ENCODE measurements around the gene TSPEAR.

TSPEAR gene

DNA sequence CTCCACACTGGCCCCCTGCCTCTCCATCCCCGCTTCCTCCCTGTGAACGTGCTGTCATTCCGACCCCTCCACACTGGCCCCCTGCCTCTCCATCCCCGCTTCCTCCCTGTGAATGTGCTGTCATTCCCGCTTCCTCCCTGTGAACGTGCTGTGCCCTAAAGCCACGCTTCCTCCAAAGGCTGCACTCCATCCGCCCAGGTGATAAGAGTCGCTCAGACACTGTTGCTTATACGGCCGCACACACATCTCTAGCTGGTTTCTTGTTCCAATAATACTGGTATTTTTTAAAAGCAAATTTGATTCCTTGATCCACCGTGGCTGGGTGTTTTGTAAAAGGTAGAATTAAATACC, 39.3 kb upstream of the TSPEAR start:
- no peaks in the 10 kb centered on the region for H3K9me2 ChIP-seq (ENCODE audit: low read depth, low read length)
- H3K4me3 ChIP-seq (ENCODE audit: low read depth, low read length, poor library complexity, severe bottlenecking): no peak overlapping the region
- H3K27me3 ChIP-seq (ENCODE audit: insufficient read depth, low read length): peaks cover 10% of the 10 kb centered on the region; the same call in 1 of the 2 replicates

DNA sequence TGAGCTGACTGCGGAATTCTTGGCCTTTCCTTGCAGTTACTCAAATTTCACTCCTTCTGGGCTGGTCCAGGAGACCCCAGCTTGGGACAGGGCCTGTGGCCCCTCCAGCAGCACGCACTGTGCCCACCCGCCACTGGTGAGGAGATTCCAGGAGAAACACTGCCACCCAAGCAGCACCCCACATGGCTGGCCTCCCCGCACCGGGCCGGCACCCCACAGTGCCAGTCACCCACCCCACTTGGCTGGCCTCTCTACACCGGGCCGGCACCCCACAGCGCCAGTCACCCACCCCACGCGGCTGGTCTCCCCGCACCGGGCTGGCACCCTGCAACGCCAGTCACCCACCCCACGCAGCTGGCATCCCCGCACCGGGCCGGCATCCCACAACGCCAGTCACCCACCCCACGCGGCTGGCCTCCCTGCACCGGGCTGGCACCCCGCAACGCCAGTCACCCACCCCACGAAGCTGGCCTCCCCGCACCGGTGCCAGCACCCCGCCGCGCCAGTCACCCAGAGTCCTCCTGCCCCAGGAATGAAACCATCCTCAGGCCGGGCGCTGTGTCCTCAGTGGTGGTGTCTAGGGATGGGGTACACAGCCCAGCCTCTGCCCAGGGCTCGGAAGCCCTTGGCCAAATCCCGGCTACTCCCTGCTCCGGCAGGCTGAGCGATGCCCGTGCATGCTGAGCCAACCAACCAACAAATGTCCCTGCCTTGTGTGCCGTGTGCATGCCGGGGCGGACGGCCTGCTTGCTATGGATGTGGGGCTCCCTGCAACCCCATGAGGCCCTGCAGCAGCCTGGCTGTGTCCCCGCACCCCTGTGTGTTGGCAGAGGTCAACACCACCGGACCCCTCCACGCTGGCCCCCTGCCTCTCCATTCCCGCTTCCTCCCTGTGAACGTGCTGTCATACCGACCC, 38.6 kb upstream of the TSPEAR start:
- Histone ChIP-seq H3K4me2 (ENCODE audit: low read length) (no peak overlapping the region), H3F3A (ENCODE audit: insufficient read depth, low read length) (no peaks in the 10 kb centered on the region), H3K27me3 (ENCODE audit: insufficient read depth, low read length) (peaks cover 10% of the 10 kb centered on the region; the same call in 1 of the 2 replicates), H2AFZ (ENCODE audit: low read length) (no peak overlapping the region), H3K27ac (ENCODE audit: low read depth, low read length, poor library complexity, severe bottlenecking) (no peak overlapping the region), H3K9me3 (ENCODE audit: low read length) (no peaks in the 10 kb centered on the region), H3K4me3 (ENCODE audit: low read depth, low read length, poor library complexity, severe bottlenecking) (no peak overlapping the region), H3K9me2 (ENCODE audit: low read depth, low read length) (no peaks in the 10 kb centered on the region), H4K20me1 (ENCODE audit: insufficient read depth, low read length) (no peaks in the 10 kb centered on the region), H3K79me2 (ENCODE audit: insufficient read depth, low read length) (no peaks in the 10 kb centered on the region), H3K36me3 (ENCODE audit: insufficient read depth, low read length) (no peaks in the 10 kb centered on the region), H3K4me1 (ENCODE audit: insufficient read depth, low read length, severe bottlenecking) (no peaks in the 10 kb centered on the region), H3K9ac (ENCODE audit: low read length) (no peak overlapping the region)
- TF ChIP-seq EZH2 (IDR thresholded peaks at IDR 0.05; ENCODE audit: borderline replicate concordance, low read length): no peak
- TF ChIP-seq CTCF (IDR thresholded peaks at IDR 0.05; ENCODE audit: low read length): no peak

More for the DNA sequence above, 39.3 kb upstream of the TSPEAR start:
- TF ChIP-seq EZH2 (IDR thresholded peaks at IDR 0.05; ENCODE audit: borderline replicate concordance, low read length): no peak
- no peak for TF ChIP-seq CTCF (IDR thresholded peaks at IDR 0.05; ENCODE audit: low read length)
- Histone ChIP-seq H3K4me2 (ENCODE audit: low read length) (no peak overlapping the region), H2AFZ (ENCODE audit: low read length) (no peak overlapping the region), H4K20me1 (ENCODE audit: insufficient read depth, low read length) (no peaks in the 10 kb centered on the region), H3F3A (ENCODE audit: insufficient read depth, low read length) (no peaks in the 10 kb centered on the region), H3K79me2 (ENCODE audit: insufficient read depth, low read length) (no peaks in the 10 kb centered on the region), H3K9me3 (ENCODE audit: low read length) (no peaks in the 10 kb centered on the region), H3K9ac (ENCODE audit: low read length) (no peak overlapping the region), H3K36me3 (ENCODE audit: insufficient read depth, low read length) (no peaks in the 10 kb centered on the region), H3K4me1 (ENCODE audit: insufficient read depth, low read length, severe bottlenecking) (no peaks in the 10 kb centered on the region), H3K27ac (ENCODE audit: low read depth, low read length, poor library complexity, severe bottlenecking) (no peak overlapping the region)

GRCh38 chr21:44749116-44749758, 37.9 kb upstream of the TSPEAR start:
- Histone ChIP-seq H3K9ac (ENCODE audit: low read length) (no peak overlapping the region), H4K20me1 (ENCODE audit: insufficient read depth, low read length) (no peaks in the 10 kb centered on the region), H3K4me1 (ENCODE audit: insufficient read depth, low read length, severe bottlenecking) (no peaks in the 10 kb centered on the region), H3F3A (ENCODE audit: insufficient read depth, low read length) (no peaks in the 10 kb centered on the region), H3K9me3 (ENCODE audit: low read length) (0 out of 2 replicates have a peak, but pooled peaks cover 1% of the 10 kb centered on the region), H3K4me2 (ENCODE audit: low read length) (no peak overlapping the region), H2AFZ (ENCODE audit: low read length) (no peak overlapping the region), H3K36me3 (ENCODE audit: insufficient read depth, low read length) (no peaks in the 10 kb centered on the region), H3K27ac (ENCODE audit: low read depth, low read length, poor library complexity, severe bottlenecking) (no peak overlapping the region), H3K27me3 (ENCODE audit: insufficient read depth, low read length) (peaks cover 10% of the 10 kb centered on the region; the same call in 1 of the 2 replicates), H3K79me2 (ENCODE audit: insufficient read depth, low read length) (no peaks in the 10 kb centered on the region), H3K9me2 (ENCODE audit: low read depth, low read length) (no peaks in the 10 kb centered on the region), H3K4me3 (ENCODE audit: low read depth, low read length, poor library complexity, severe bottlenecking) (no peak overlapping the region)
- TF ChIP-seq EZH2 (IDR thresholded peaks at IDR 0.05; ENCODE audit: borderline replicate concordance, low read length) (no peak), CTCF (IDR thresholded peaks at IDR 0.05; ENCODE audit: low read length) (no peak)
